Measurements from ENCODE around the gene KRAS. TPM values are rescaled to one million over a fixed set of nuclear protein-coding genes. Genes with fewer than 3 reads are reported as not detected.
A peak's percentile ranks its signal among the peaks of the same experiment; 100 is the strongest.

The KRAS gene
- total and polyA plus RNA-seq, 2 of the 4 experiments (the other 2 are of a cell fraction): 9.3 to 10.7 TPM

DNA sequence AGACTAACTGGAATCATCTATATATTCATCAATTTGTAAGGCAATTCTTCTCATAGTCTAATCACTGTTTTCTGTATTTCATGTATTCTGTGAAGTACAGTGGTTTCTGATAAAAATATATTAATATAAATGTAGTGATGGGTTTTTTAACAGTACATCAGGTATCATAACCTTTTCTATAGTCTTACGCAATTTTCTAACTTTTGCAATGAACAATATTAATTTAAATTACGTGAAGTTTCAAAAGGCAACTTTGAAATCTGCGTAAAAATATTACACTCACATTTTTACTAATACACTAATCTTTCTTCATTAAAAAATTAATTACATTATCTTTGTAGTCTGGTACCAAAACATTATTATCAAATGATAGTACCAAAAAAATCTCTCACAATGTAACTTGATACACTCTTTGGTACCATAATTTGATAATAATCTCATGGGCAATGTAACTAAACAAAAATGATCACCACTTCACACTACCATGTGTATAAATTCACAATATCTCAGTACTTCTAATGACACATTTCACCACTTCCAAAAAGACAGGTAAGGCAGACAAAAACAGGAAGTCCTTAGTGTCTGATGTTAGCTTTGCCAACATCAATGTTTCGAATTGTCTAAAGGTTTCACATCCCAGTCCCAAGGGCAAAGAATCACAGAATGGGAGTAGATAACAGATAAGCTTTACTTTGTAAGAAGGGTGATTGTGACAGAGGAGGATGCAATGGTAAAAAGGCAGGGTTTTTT, 64.5 kb downstream of the KRAS start:
- peak overlapping the region; percentile 27; the same call in 1 of the 2 replicates for H2AK5ac ChIP-seq (ENCODE audit: low read depth, low read length)
- no peak overlapping the region for H3K56ac ChIP-seq (ENCODE audit: extremely low read depth, insufficient read depth, low read length)
- no peak for ATAC-seq (ENCODE audit: low read depth)
- peaks cover 3% of the 10 kb centered on the region for H3K4me1 ChIP-seq (ENCODE audit: control insufficient read depth, insufficient read depth, low read length)
- WGBS, 2 experiments (ENCODE audit: extremely low coverage in 2 of 2, insufficient read length in 1 of 2): 83 to 100% methylated on average over 1 of the region's 4 CpGs
- dilution Hi-C loops (cut with HindIII; ENCODE audit: low sequenced_read_pairs, unreplicated experiment): no loop called here
- H3K79me1 ChIP-seq (ENCODE audit: low read depth in 1 of 2, low read length in 2 of 2): no peaks in the 10 kb centered on the region
- H3K9me1 ChIP-seq (ENCODE audit: insufficient read depth, low read length): peaks cover 3% of the 10 kb centered on the region; the same call in 1 of the 2 replicates
- TF ChIP-seq MAFK (IDR thresholded peaks at IDR 0.05; ENCODE audit: low read depth, low read length) (no peak), CEBPB (IDR thresholded peaks at IDR 0.05; ENCODE audit: low read depth, low read length) (peak; percentile 72)
- TF ChIP-seq, protein P1, sequence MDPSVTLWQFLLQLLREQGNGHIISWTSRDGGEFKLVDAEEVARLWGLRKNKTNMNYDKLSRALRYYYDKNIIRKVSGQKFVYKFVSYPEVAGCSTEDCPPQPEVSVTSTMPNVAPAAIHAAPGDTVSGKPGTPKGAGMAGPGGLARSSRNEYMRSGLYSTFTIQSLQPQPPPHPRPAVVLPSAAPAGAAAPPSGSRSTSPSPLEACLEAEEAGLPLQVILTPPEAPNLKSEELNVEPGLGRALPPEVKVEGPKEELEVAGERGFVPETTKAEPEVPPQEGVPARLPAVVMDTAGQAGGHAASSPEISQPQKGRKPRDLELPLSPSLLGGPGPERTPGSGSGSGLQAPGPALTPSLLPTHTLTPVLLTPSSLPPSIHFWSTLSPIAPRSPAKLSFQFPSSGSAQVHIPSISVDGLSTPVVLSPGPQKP (IDR thresholded peaks at IDR 0.05; ENCODE audit: borderline replicate concordance, low read depth, low read length): no peak
- intact Hi-C loops (cut with micrococcal nuclease): no loop called here
- no peak overlapping the region for H2BK15ac ChIP-seq (ENCODE audit: low read depth, low read length)
- ChIA-PET CTCF (no interaction called here), POLR2A (ENCODE audit: unreplicated experiment) (no interaction called here)
- no TSS peak for BruUV-seq (replicated peaks)
- H3K27me3 ChIP-seq (ENCODE audit: control insufficient read depth, insufficient read depth, low read length): no peaks in the 10 kb centered on the region
- no peak for DNase-seq
- H3K4me2 ChIP-seq (ENCODE audit: low read depth, low read length): no peak overlapping the region
- H4K20me1 ChIP-seq (ENCODE audit: insufficient read depth, low read length): no peaks in the 10 kb centered on the region
- no peak overlapping the region for H3K23ac ChIP-seq (ENCODE audit: low read depth, low read length)
- no peak overlapping the region for H2BK5ac ChIP-seq (ENCODE audit: low read depth, low read length, poor library complexity, severe bottlenecking)
- no peak overlapping the region; the same call in 1 of the 2 replicates for H3K4ac ChIP-seq (ENCODE audit: low read depth, low read length)
- H3K14ac ChIP-seq (replicated peaks; ENCODE audit: low read depth, low read length): no peak overlapping the region
- H3K18ac ChIP-seq (ENCODE audit: low read depth, low read length): peak overlapping the region; percentile 61; the same call in 1 of the 2 replicates
- H3K27ac ChIP-seq (ENCODE audit: insufficient read depth, low read length): no peak overlapping the region
- H3K36me3 ChIP-seq (ENCODE audit: control insufficient read depth, insufficient read depth, low read length): no peaks in the 10 kb centered on the region
- no peak overlapping the region for H2AFZ ChIP-seq (replicated peaks; ENCODE audit: low read length, poor library complexity)
- in situ Hi-C loops (cut with MboI; ENCODE audit: low sequenced_read_pairs): no loop called here
- no peak overlapping the region for H3K4me3 ChIP-seq (ENCODE audit: insufficient read depth, low read depth, low read length)
- 0 out of 2 replicates have a peak overlapping the region, but pooled peaks have one; percentile 40 for H2BK120ac ChIP-seq (ENCODE audit: low read depth, low read length)
- no peak overlapping the region for H2AK9ac ChIP-seq (replicated peaks; ENCODE audit: low read depth, low read length, poor library complexity)
- no peak overlapping the region for H4K8ac ChIP-seq (ENCODE audit: low read depth in 2 of 2, low read length in 2 of 2)
- H4K91ac ChIP-seq (ENCODE audit: insufficient read depth, low read depth, low read length): no peak overlapping the region
- H3K9me3 ChIP-seq (ENCODE audit: control insufficient read depth, insufficient read depth, low read length): no peaks in the 10 kb centered on the region
- H3K9ac ChIP-seq (ENCODE audit: low read depth, low read length): no peak overlapping the region
- no peak overlapping the region for H4K5ac ChIP-seq (ENCODE audit: low read depth, low read length)
- peak overlapping the region; percentile 84; the same call in 1 of the 2 replicates for H2BK20ac ChIP-seq (ENCODE audit: low read depth, low read length)
